Stromal cell of bone marrow (primary cell): ENCODE results near the gene IGF2BP2.
"Not testable (repeated sequence)": the region's sequence is repeated elsewhere in the genome, so short reads cannot be mapped to it uniquely, and the experiment has no call there.

ENCODE experiments used
- DNase-seq: peaks from one replicate; pipeline ENCODE4 v3.0.0-alpha.2; 2012; ENCODE audit warnings: low read depth

Gene IGF2BP2

GRCh38 chr3:185639632-185640206 is 185.1 kb downstream of the IGF2BP2 start:
- DNase-seq = no peak

GRCh38 chr3:185638651-185639050 is 186.2 kb downstream of the IGF2BP2 start:
- DNase-seq = not testable (repeated sequence)

GRCh38 chr3:185637388-185637787 is 187.5 kb downstream of the IGF2BP2 start:
- no peak for DNase-seq

GRCh38 chr3:185632996-185633395 is 191.8 kb downstream of the IGF2BP2 start:
- no peak for DNase-seq

GRCh38 chr3:185631508-185632206 is 193.2 kb downstream of the IGF2BP2 start:
- DNase-seq = no peak

GRCh38 chr3:185631108-185631507 is 193.7 kb downstream of the IGF2BP2 start:
- DNase-seq = no peak

- no peak for DNase-seq
Measured at GRCh38 chr3:185630182-185630622, 194.6 kb downstream of the IGF2BP2 start.

GRCh38 chr3:185629554-185630181 is 195.2 kb downstream of the IGF2BP2 start:
- no peak for DNase-seq

GRCh38 chr3:185625784-185626183 is 199.1 kb downstream of the IGF2BP2 start:
- no peak for DNase-seq

- no peak for DNase-seq
Measured at GRCh38 chr3:185623939-185624665, 200.7 kb downstream of the IGF2BP2 start.

GRCh38 chr3:185613016-185613415 is 211.8 kb downstream of the IGF2BP2 start:
- DNase-seq = no peak

- no peak for DNase-seq
Measured at GRCh38 chr3:185606196-185606595, 218.6 kb downstream of the IGF2BP2 start.

GRCh38 chr3:185605566-185605965 is 219.3 kb downstream of the IGF2BP2 start:
- no peak for DNase-seq

- no peak for DNase-seq
Measured at GRCh38 chr3:185595526-185595925, 229.3 kb downstream of the IGF2BP2 start.

GRCh38 chr3:185594073-185594472 is 230.8 kb downstream of the IGF2BP2 start:
- no peak for DNase-seq
